Glomerular endothelial cell (primary cell): ENCODE measurements around the gene TMTC4. TPM values are rescaled to one million over a fixed set of nuclear protein-coding genes. Genes with fewer than 3 reads are reported as not detected.
"Not testable (repeated sequence)": the region's sequence is repeated elsewhere in the genome, so short reads cannot be mapped to it uniquely, and the experiment has no call there.

Experiments used
- DNase-seq: peaks from one replicate; pipeline ENCODE4 v3.0.0-alpha.2; 2011; ENCODE audit warnings: low read depth, low spot score; ENCODE audit errors: extremely low read depth
- total RNA-seq: library from RNA; depleted of rRNA; stranded (reverse); fragments of >200 nt; gene quantifications from 2 replicates; pipeline ENCODE4 v1.2.3, GENCODE V29; 2015

Gene TMTC4, protein sequence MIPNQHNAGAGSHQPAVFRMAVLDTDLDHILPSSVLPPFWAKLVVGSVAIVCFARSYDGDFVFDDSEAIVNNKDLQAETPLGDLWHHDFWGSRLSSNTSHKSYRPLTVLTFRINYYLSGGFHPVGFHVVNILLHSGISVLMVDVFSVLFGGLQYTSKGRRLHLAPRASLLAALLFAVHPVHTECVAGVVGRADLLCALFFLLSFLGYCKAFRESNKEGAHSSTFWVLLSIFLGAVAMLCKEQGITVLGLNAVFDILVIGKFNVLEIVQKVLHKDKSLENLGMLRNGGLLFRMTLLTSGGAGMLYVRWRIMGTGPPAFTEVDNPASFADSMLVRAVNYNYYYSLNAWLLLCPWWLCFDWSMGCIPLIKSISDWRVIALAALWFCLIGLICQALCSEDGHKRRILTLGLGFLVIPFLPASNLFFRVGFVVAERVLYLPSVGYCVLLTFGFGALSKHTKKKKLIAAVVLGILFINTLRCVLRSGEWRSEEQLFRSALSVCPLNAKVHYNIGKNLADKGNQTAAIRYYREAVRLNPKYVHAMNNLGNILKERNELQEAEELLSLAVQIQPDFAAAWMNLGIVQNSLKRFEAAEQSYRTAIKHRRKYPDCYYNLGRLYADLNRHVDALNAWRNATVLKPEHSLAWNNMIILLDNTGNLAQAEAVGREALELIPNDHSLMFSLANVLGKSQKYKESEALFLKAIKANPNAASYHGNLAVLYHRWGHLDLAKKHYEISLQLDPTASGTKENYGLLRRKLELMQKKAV
- 26.7 and 27.7 TPM in 2 replicates for total RNA-seq

DNA sequence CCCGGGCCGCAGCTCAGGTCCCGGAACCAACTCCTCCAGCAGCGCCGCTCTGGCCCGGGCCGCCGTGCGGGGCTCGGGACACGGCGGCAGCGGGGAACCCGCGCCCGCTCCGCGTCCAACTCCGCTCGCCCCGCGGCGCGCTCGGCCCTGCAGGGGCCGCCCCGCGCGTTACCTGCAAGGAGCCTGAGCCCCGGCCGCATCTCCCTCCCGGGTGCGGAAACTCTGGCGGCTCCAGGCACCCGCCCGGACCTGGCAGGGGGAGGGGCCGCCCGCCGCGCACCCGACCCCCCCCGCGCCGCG lies at the start of gene TMTC4:
TSS of gene TMTC4 (minus strand) at position 224 of the 300 bp plus-strand sequence. CDS start 4,433 bp downstream, outside the sequence.
- DNase-seq = no peak

DNA sequence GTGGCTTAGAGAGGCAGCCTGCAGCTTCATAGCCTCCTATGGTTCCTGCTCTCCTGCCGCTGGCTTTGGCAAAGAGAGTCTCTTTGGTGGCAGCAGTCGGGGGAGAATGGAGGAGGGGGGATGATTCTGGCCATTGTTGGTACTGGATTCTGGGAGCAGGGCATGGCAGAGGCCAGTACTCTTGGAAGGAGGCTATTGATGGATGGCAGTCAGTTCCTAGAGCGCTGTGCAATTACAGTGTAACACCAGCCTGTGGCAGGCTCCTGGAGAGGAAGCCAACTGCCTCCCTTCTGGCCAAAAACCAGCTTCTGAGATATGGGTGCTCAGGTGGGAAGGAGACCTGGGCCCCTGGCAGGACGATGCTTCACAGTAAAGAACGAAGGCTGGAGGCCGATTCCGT lies 47.9 kb upstream of the TMTC4 start:
- no peak for DNase-seq

DNA sequence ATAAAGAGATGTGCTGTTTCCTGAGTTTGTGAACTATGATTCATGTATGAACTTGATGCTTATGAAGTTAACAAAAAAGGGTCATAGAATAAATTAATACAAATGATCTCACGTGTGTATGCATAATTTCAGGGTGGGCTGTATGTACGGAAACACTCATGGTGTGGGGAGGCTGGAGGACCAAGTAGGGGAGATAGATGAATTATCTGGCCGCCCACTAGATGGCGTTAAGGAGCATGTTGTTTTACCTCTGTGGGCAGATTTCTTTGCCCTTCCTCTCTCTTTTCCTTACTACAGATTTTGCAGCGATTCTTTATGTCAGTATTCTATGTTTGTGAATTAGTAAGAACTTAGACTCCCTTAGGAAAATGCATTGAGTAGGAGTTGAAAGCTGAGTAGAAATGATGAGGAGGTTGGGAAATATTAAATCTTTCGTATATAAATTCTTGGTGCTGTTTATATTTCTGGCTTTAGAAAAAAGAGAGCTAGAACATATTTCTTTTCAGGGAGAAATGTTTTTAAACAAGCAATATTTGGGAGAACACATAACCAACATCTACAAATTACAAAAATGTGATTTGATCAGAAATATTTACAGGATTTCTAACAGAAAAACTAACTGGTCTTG lies 47.4 kb upstream of the TMTC4 start:
- DNase-seq = peak; percentile 20

DNA sequence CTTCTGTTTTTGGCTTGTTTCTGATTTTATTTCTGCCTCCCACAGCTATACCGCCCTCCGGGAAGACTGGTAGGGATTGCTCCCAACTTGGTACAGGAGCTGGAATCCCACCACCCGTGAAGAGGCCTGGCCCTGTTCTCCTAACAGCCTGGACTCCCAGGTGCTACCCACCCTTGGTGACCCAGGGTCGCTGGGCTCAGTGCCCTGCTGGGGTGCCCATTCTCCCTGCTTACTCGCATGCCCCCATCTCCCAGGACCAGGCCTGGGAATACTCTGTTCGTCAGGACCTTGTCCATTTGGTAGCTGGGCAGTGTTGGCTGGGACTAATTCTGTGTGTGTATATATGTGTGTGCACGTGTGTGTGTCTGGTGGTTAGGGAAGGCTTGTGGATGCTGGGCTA lies 41.0 kb upstream of the TMTC4 start:
- DNase-seq = no peak

DNA sequence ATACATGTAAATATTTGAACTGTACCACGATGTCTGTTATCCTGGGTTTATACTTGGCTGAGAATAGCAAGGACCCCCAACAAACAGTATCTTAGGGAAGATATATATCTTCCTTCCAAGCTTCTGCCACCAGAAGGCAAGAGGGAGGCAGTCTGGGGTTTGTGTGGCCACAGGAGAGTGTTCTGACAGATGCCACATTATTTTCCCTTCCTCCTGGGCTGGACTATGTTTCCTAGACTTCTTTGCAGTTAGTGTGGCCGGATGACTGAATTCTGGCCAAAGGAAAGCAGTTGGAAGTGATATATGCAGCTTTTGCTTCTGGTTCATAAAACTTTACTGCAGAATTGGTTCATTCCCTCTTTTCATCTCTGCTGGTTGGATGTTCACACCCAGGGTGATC lies 39.9 kb upstream of the TMTC4 start:
- no peak for DNase-seq

DNA sequence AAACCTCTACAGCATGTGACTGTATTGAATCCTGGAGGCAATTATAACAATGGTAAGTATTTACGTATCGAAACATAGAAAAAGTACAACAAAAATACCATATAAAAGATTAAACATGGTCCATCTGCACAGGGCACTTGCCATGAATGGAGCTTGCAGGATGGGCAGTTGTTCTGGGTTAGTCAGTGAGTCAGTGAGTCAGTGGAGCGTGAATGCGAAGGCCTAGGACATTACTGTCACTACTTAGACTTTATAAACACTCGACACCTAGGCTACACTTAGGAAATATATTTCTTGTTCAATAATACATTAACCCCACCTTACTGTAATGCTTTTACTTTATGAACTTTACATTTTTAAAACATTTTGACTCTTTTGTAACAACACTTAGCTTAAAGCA lies 35.6 kb upstream of the TMTC4 start:
- no peak for DNase-seq

DNA sequence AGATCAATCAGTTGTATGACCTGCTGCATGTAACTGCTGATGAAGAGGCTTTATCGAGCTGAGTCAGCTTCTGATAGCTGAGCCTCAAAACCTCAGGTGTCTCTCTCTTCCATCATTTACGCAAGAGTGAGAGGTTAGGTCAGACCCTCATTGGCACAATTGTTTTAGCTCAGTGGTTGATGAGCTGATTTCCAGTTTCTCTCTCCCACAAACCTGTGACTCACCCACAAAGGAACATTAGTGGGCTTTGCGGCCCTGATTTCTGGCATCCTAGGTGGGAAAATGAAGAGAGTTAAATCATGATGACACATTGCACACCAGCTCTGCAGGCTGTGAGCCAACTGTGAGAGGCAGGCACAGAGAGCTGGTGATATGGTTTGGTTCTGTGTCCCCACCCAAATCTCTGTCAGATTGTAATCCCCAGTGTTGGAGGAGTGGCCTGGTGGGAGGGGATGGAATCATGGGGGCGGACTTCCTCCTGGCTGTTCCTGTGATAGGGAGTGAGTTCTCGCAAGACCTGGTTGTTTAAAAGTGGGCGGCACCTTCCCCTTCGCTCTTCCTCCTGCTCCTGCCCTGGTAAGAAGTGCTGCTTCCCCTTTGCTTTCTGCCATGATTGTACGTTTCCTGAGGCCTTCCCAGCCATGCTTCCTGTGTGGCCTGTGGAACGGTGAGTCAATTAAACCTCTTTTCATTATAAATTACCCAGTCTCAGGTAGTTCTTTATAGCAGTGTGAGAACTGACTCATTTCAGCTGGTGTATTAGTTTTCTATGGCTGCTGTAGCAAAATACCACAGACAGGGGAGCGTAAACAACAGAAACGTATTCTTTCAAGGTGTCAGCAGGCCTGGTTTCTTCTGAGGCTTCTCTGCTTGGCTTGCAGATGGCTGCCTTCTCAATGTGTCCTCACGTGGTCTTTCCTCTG lies 33.5 kb upstream of the TMTC4 start:
- no peak for DNase-seq

DNA sequence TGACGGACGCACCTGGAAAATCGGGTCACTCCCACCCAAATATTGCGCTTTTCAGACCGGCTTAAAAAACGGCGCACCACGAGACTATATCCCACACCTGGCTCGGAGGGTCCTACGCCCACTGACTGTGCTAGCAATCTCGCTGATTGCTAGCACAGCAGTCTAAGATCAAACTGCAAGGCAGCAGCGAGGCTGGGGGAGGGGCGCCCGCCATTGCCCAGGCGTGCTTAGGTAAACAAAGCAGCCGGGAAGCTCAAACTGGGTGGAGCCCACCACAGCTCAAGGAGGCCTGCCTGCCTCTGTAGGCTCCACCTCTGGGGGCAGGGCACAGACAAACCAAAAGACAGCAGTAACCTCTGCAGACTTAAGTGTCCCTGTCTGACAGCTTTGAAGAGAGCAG lies 23.7 kb upstream of the TMTC4 start:
- not testable (repeated sequence) for DNase-seq

DNA sequence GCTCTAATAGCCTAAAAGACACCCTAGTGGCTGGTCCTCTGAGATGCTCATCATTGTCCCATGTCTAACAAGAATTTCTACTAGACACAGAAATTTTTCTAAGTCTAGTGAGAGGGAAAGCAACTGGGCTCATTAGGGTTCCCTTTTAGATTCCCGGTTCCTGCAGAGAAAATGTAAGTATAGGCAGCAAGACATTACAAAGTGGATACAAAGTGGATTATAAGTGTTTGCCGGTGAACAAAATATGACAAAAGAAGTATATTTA lies 20.8 kb upstream of the TMTC4 start:
- DNase-seq = no peak

DNA sequence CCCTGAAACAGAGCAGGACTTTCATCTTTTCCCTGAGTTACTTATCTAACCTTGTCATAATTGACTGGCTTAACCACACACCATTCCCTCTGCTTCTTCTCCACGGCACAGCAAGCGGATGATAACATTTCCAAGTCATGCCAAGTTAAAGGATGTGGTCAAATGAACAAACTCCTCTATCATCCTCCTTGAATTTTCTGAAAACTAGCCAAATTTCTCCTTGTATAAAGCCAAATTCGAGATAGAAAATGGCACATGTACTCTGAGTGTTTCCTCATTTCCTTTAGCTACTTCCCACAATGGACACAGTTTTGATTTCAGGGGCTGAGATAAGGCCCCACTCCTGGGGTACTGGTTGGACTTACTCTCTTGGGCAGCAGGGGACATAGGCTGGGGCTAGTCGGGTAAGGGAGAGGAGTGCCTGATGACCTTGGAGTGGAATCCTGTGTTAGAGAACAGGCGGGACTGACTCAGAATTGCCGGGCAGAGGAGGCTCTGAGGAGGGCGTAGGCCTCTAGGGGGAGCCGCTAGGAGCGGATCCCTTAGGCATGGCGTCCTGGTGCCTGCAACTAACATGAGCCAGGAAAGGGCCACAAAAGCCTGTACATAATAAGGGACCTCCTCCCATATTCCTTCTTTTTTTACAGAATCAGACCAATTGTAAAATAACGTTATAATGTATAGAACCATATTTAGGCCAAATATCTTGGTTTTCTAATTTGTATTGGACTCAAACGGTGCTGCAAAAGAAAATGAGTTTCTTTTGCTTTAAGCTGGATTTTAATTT lies 20.3 kb upstream of the TMTC4 start:
- DNase-seq = no peak

DNA sequence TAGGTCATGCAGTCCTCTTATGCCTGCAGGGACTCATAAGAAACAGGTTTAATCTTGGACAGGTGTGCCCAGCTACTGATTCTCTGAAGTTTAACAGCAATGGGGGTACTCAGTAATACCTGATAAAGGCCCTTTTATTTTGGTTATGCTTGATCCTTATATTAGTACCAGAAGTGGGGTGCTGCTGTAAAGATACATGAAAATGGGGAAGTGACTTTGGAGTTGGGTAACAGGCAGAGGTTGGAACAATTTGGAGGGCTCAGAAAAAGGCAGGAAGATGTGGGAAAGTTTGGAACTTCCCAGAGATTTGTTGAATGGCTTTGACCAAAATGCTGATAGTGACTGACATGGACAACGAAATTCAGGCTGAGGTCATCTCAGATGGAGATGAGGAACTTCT lies 14.6 kb upstream of the TMTC4 start:
- DNase-seq = no peak

DNA sequence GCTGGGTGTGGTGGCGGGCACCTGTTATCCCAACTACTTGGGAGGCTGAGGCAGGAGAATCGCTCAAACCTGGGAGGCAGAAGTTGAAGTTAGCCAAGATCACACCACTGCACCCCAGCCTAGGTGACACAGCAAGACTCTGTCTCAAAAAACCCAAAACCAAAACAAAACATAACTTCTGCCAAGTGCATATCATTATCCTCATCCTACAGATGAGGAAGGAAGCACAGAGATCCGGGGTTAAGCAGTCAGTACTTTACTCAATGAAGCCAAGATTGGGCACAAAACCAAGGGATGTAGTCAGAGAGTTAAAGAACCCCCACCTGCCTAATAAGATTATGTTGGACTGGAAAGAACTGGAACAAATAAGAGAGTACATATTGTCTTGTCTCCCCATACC lies 5.5 kb upstream of the TMTC4 start:
- no peak for DNase-seq

DNA sequence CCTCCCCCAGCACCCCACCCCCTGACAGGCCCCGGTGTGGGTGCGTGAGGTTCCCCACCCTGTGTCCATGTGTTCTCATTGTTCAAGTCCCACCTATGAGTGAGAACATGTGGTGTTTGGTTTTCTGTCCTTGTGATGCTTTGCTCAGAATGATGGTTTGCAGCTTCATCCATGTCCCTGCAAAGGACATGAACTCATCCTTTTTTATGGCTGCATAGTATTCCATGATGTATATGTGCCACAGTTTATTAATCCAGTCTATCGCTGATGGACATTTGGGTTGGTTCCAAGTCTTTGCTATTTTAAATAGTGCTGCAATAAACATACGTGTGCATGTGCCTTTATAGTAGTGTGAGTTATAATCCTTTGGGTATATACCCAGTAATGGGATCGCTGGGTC lies 2.5 kb upstream of the TMTC4 start:
- not testable (repeated sequence) for DNase-seq

DNA sequence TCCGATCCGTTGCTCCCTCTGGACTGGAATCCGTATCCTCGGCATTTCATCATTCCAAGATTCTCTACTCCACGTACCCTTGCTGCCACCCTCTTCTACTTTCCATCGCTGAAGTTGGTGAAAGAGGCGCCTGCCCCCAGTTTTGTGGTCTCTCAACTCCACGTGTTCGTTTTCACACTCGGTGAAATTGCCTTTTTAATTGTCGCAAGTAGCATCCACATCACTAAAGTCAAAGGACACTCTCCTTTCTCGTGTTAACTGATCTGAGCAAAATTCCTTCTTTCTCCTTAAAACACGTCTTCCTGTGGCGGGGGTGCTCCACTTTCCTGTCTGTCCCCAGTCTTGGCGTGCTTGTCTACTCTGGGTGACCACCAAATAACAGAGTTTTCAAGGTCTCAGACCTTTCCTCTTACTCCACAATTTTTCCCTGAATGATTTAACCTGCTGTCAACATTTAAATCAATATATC lies 1.1 kb upstream of the TMTC4 start:
- DNase-seq = no peak

DNA sequence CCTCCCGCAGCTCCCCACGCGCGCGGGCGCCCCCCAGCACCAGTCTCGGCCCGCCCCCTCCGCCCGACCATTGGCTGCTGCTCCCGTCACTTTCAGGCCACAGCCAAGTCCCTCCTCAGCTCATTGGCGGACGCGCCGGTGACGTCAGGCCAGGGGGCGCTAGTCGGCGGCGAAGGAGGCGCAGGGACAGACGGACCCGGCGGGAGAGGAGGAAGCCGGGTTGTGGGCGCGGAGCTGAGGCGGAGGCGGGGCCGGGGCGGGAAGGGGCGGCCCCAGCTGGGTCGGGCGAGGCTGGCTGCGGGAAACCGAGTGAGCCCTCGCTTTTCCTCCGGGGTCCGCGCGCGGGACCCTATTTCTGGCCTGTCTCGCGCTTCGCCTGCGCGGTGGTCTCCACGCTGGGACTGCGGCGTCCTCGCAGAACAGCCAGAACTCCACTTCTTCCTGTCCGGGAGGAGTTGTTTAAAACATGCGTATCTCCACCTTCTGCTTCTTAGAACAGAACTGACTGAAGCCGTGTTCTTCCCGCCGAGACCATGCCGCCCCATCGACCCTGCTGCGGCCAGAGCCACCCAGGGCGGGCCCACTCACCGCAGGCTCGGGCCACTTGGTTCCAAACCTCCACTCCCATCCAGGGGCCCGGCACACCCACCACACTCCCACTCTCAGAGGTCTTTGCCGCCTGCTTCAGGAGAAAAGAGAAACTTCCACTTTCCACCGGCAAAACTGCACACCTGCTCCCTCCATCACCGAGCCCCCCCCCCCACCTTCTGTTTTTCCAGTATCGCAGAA lies 471 bp upstream of the TMTC4 start:
- peak; percentile 34 for DNase-seq

DNA sequence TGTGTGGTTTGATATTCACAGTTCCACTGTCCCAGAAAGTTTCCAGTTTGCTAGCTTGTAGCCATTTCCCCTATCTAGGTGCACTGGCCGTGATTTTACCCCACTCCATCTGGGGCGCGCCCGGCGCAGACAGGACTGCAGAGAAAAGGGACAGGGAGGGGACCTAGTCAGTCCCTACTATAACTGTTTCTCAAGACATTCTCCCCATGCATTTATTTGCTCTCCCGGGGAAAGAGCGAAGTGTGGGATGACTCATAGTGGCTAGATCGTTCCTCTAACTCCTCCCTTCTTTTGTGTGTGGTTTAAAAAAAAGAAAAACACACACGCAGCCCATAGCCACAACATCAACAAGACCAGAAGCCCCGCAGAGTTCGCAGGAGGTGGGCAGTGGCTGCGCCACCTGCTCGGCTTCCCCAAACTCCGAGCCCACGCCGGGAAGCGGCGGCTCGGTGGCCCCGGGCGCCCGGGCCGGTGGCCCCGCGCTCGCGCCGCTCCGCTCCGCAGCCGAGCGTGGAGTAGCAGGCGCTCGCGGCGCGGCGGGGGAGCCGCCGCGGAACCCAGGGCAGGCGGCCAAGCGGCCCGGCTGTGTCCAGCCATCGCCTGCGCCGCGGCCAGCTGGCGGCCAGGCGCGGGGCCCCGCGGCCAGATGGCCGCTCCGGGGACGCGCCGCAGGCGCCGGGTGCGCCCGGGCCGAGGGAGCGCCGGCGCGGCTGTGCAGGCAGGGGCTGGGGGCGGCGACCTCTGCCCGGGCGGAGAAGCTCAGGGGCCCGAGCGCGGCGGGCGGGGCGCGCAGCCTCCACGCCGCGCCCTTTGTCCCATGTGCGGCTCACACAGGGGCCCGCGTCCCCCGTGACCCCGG lies 653 bp downstream of the TMTC4 start:
- DNase-seq = peak; percentile 68

DNA sequence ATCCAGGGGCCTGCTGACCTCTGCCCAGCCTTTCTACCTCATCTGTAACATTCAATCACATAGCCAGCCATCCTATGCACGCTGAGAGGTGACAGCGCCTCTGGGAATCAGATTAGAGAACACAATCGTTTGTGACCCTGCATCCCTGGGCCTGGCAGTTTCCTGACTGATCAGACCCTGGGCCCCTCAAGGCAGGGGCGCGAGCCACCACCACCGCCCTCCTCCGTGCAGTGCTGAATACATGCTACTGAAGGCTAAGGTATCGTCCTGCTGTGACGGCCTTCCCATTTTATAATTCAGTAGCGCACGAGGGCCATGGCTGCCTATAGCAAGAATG lies 1.3 kb downstream of the TMTC4 start:
- DNase-seq = no peak

DNA sequence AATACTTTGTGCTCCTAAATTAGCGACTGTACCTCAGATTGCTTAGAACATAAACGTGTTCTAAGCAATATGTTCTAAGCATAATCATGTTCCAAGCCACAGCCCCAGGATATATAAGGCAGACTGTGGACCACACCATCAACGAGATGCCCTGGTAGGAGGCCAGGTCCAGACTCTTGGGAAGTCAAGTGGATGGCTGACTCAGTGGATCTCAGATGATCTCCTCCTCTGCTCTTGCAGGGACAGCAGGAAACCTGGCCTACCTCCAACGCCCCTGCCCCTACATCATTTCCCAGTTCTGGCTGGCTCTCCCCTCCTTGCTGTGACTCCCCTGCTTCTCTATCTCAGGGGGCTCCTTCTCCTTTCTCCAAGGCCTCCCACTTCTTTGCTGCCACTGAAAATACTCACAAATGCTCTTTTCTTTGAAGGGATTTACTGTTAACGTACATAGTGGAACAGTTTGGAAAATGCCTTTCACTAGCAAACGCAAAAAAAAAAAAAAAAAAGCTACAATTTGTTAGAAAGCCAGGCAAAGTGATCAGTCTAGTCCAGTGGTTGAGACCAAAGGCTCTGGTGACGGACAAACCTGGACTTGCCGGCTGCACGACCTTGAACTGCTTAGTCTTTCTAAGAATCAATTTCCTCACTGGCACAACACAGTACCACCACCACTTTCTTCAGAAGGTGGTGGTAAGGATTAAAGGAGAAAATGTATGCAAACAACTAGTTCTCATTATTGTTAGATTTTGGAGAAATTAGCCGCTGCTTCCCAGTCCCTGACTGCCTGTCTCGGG lies 3.0 kb downstream of the TMTC4 start:
- no peak for DNase-seq
